Colonic mucosa (tissue), 4 donors: Measurements from ENCODE around the gene PDCD10. TPM values are rescaled to one million over a fixed set of nuclear protein-coding genes. Genes with fewer than 3 reads are reported as not detected.

Experiments used
- DNase-seq: peaks from one replicate; pipeline ENCODE4 v3.0.0-alpha.2; 2020
- H3K27ac ChIP-seq: fragments of 200-600 bp; one replicate; pipeline ENCODE4 v1.8.0; 2021
- H3K27me3 ChIP-seq: fragments of 200-600 bp; one replicate; pipeline ENCODE4 v1.8.0; 2021
- H3K36me3 ChIP-seq: fragments of 200-600 bp; one replicate; pipeline ENCODE4 v1.8.0; 2021
- H3K4me1 ChIP-seq: fragments of 200-600 bp; one replicate; pipeline ENCODE4 v1.8.0; 2021; ENCODE audit warnings: mild to moderate bottlenecking
- H3K4me3 ChIP-seq: fragments of 200-600 bp; one replicate; pipeline ENCODE4 v1.8.0; 2021
- H3K9ac ChIP-seq, 2 donors: one replicate each; pipeline ENCODE4 v1.7.0; 2013; ENCODE audit warnings: control low read depth in 2 of 2, low read depth in 2 of 2, low read length in 2 of 2
- H3K9me3 ChIP-seq: fragments of 200-600 bp; one replicate; pipeline ENCODE4 v1.8.0; 2021
- intact Hi-C: fragments of 100-400 bp; cut with DNase I; formaldehyde crosslinking; loops from one replicate; pipeline ENCODE4 v1.14.1; 2022
- total RNA-seq, 2 donors: library from RNA; stranded (reverse); fragmentation: NEBNext Ultra II Directional in 1 of 2; extraction: Animal tissue kit (Norgen Biotek cat#: 25700) in 1 of 2; gene quantifications; one replicate each; pipeline ENCODE4 v1.2.1, GENCODE V29; 2021
- TF ChIP-seq, protein P1 (sequence below): fragments of 200-600 bp; IDR thresholded peaks from one replicate; pipeline ENCODE4 v1.8.0; 2022; ENCODE audit warnings: antibody characterized with exemption, mild to moderate bottlenecking
- donor health status: healthy.
- donor health status: DM: no; HTN: no; CAD: no.
- donor health status: DM: no; HTN: no; CAD: no.

Gene PDCD10
- total RNA-seq, 2 donors from 2014 or later, result 67.3 to 87.0 TPM

DNA sequence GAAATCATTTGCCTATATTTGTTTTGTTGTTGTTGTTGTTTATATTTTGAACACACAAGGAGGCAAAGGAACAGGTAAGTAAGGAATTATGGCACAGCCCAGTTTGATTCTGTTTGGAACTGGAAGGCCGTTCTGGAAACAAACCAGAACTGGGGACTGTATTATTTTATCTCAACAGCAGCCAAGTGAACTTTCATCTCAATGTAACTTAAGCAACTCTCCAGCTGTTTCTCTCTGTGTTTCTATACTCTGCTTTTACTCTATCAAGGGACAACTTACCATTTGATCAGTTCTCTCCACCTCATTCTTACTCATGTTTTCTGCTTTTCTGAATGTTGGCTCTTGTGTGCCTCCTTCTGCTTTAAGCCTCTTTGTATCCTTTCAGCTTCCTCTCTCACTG is 65.0 kb downstream of the PDCD10 start:
- H3K4me1 ChIP-seq, result no peaks in the 10 kb centered on the region
- H3K9ac ChIP-seq, result no peak overlapping the region
- intact Hi-C loops, result no loop called here
- no peak overlapping the region for H3K27ac ChIP-seq
- TF ChIP-seq, protein P1, sequence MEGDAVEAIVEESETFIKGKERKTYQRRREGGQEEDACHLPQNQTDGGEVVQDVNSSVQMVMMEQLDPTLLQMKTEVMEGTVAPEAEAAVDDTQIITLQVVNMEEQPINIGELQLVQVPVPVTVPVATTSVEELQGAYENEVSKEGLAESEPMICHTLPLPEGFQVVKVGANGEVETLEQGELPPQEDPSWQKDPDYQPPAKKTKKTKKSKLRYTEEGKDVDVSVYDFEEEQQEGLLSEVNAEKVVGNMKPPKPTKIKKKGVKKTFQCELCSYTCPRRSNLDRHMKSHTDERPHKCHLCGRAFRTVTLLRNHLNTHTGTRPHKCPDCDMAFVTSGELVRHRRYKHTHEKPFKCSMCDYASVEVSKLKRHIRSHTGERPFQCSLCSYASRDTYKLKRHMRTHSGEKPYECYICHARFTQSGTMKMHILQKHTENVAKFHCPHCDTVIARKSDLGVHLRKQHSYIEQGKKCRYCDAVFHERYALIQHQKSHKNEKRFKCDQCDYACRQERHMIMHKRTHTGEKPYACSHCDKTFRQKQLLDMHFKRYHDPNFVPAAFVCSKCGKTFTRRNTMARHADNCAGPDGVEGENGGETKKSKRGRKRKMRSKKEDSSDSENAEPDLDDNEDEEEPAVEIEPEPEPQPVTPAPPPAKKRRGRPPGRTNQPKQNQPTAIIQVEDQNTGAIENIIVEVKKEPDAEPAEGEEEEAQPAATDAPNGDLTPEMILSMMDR, result no peak
- no peaks in the 10 kb centered on the region for H3K9me3 ChIP-seq
- H3K36me3 ChIP-seq, result no peaks in the 10 kb centered on the region
- no peak overlapping the region for H3K4me3 ChIP-seq
- H3K27me3 ChIP-seq, result no peaks in the 10 kb centered on the region
- no peak for DNase-seq

DNA sequence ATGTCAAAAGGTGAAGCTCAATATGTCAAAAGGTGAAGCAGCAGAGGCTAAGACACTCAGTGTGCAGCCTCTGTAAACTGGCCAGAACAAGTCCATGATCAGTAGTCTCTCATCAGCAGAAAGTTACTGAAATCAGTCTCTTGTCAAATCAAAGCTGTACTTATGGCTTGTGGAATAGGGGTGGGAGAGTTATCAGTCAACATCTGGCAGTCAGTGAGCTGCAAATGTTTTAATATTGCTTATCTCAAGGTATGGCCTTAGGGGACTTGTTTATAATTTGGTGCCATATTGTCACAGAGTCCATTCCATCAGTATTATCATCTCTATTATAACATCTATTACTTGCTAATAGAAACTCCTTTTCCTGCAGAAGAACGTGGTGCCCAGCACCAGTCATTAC is 66.0 kb downstream of the PDCD10 start:
- no peak overlapping the region for H3K27ac ChIP-seq
- TF ChIP-seq, protein P1, result no peak
- no peaks in the 10 kb centered on the region for H3K9me3 ChIP-seq
- H3K36me3 ChIP-seq, result no peaks in the 10 kb centered on the region
- no peaks in the 10 kb centered on the region for H3K4me1 ChIP-seq
- H3K4me3 ChIP-seq, result no peak overlapping the region
- no peak for DNase-seq
- no peaks in the 10 kb centered on the region for H3K27me3 ChIP-seq
- H3K9ac ChIP-seq, result no peak overlapping the region
- intact Hi-C loops, result no loop called here

DNA sequence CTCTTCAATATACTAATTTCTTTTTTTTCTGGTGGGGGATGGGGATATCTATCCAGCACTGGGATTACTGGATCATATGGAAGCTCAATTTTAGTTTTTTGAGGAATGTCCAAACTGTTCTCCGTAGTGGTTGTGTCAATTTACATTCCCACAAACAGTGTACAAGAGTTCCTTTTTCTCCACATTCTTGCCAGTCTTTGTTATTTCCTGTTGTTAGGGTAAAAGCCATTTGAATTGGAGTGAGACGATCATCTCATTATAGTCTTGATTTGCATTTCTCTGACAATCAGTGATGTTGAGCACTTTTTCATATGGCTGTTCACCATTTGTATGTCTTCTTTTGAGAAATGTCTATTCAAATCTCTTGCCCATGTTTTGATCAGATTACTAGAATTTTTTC is 68.1 kb downstream of the PDCD10 start:
- Histone ChIP-seq H3K9me3 (no peaks in the 10 kb centered on the region), H3K4me1 (no peaks in the 10 kb centered on the region), H3K36me3 (no peaks in the 10 kb centered on the region), H3K9ac (no peak overlapping the region), H3K27me3 (no peaks in the 10 kb centered on the region), H3K4me3 (no peak overlapping the region), H3K27ac (no peak overlapping the region)
- intact Hi-C loops, result no loop called here
- TF ChIP-seq, protein P1, result no peak
- no peak for DNase-seq

DNA sequence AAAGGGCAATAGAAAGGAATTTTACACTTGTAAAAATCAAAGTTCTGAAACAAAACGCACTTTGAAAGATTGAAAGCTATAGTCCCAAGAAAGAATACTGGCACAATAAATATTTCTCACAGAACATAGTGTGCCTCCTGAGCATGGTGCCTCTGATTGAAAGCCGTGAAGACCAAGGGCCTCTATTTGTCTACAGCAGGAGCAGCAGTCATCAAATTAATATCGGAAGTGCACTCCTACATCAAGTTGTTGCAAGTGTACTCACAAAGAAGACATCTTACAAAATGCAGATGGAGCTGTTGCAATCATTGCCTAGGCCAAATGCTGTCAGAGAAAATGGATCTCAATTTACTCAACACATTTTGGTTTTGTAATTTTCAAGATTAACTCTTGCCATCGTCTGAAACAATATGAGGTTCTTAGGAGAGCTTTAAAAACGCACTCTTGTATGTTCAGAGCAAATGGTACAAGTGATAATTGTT is 71.7 kb downstream of the PDCD10 start:
- intact Hi-C loops, result no loop called here
- DNase-seq, result no peak
- H3K9me3 ChIP-seq, result no peaks in the 10 kb centered on the region
- H3K27ac ChIP-seq, result no peak overlapping the region
- H3K4me1 ChIP-seq, result no peaks in the 10 kb centered on the region
- no peaks in the 10 kb centered on the region for H3K27me3 ChIP-seq
- TF ChIP-seq, protein P1, result no peak
- H3K4me3 ChIP-seq, result no peak overlapping the region
- H3K9ac ChIP-seq, result no peak overlapping the region
- H3K36me3 ChIP-seq, result no peaks in the 10 kb centered on the region

DNA sequence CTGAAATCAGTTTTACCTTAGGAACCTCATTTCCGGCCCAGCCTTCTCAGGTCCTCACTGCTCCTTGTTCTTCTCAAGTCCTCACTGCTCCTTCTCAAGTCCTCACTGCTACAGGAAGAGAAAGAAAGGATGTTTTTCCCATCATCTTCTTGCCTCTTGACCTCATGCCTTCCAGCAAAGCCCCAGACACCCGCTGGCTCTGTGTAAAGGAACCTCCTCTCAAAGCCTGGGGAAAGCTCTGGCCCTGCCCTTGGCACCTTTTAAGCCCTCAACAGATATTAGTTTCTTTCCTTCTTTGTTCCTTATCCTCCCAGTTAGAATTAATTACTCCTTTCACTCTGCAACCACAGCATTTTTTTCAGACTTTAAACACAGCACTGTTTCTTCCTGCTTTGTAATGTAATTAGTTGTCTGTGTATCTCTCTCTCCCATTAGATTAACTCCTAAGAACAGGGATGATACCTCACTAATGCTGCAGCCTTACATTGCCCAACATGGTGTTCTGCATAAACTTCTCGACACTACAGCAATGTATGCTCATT is 76.9 kb downstream of the PDCD10 start:
- TF ChIP-seq, protein P1, result no peak
- no peak overlapping the region for H3K27ac ChIP-seq
- no peak overlapping the region for H3K9ac ChIP-seq
- H3K36me3 ChIP-seq, result no peaks in the 10 kb centered on the region
- DNase-seq, result no peak
- no peaks in the 10 kb centered on the region for H3K27me3 ChIP-seq
- no peaks in the 10 kb centered on the region for H3K4me1 ChIP-seq
- intact Hi-C loops, result no loop called here
- H3K9me3 ChIP-seq, result no peaks in the 10 kb centered on the region
- H3K4me3 ChIP-seq, result no peak overlapping the region
